GM21447 (cell line): Measurements from ENCODE around the gene SPHK2.
"Not testable (repeated sequence)": the region's sequence is repeated elsewhere in the genome, so short reads cannot be mapped to it uniquely, and the experiment has no call there.

Experiments
- ATAC-seq: cut with Tn5 transposase; IDR thresholded peaks from one replicate; pipeline ENCODE4 v1.9.1; 2021; ENCODE audit not compliant: unreplicated experiment

The SPHK2 gene

GRCh38 chr19:48656840-48657474 is 37.7 kb downstream of the SPHK2 start:
- no peak for ATAC-seq

GRCh38 chr19:48657828-48658227 is 38.5 kb downstream of the SPHK2 start:
- ATAC-seq, result not testable (repeated sequence)

DNA sequence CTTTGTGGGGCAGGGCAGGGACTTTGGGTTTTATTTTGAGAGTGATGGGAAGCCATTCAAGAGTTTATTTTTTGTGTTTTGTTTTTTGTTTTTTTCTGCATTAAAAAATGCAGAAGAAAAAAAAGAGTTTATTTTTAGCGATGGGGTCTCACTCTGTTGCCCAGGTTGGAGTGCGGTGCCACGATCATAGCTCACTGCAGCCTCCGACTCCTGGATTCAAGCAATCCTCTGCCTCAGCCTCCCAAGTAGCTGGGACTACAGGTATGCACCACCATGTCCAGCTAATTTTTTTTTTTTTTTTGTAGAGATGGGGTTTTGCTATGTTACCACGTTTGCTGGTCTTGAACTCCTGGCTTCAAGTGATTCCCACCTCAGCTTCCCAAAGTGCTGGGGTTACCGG is 39.2 kb downstream of the SPHK2 start:
- ATAC-seq, result no peak

DNA sequence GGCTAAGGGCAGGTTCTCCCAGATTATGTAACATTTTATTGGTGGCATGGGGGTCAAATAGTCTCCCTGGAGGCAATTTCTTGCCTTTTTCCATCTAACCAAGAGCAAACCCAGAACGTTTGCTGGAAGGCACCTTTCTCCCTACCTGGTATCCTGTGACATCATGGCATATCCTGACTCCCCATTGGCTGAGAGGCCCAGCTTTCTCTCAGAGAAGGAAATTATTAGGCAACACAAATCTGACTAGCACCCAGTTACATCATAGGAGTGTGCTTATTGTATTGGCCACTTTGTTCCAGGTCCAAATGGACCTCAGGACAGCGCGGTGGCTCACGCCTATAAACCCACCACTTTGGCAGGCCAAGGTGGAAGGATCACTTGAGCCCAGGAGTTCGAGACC is 40.5 kb downstream of the SPHK2 start:
- no peak for ATAC-seq

DNA sequence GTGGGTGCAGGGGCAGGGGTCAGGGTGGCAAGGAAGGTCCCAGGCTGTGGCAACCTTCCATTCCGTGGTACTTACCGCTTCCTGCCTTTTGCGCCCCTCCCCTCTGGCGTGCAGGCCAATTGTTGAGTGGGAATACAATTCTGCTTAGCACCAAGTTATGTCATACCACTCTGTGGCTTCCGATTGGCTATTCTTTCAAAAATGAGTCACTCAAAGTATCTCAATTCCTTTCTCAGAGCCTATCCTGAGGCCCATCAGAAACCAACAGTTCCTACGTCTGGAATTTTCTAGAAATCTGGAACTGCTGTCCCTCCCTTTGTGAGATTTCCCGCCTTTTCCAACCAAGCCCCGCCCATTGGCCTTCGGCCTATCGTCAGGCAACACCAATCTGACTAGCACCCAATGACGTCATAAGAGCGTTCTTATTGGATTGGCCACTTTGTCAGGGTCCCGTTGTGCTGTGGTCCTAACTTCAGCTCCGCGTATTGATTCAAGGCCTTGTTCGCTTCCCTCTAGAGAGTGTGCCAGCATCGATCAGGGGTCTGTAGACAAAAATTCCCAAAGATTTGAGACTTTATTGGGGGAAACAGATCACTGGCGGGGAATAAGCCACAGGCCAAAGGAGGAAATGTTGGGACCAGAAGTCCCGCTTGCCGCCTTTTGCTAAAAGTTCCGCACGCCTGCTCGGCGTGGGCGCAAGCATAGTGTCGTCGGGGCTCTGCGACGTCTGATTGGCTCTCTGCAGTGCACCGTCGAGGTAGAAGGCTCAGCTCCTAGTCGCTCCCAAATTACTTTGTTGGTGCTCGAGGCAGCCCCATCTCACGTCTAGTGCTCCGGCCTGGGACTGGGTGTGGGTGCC is 41.8 kb downstream of the SPHK2 start:
- peak; percentile 84 for ATAC-seq

GRCh38 chr19:48661711-48662090 is 42.4 kb downstream of the SPHK2 start:
- no peak for ATAC-seq

DNA sequence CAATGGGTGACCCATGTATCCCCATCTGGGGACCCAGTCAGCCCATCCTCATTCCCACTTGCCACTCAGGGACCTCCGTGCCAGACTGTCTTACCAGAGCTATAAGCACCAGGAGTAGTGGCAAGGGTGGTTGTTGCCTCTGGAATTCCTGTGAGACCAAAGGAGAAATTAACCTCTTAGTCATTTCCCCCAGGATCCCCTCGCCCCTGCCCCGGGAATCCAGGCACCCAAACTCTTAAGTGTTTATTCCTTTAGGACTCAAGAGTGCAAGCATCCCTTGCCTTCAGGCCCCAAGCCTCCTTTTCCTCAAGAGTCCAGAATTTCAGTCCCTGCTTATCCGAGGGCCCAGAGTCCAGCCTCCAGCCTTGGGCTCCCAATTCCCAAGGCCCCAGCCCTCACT is 44.4 kb downstream of the SPHK2 start:
- ATAC-seq, result no peak

- no peak for ATAC-seq
Observed at GRCh38 chr19:48664476-48664875, 45.2 kb downstream of the SPHK2 start.

DNA sequence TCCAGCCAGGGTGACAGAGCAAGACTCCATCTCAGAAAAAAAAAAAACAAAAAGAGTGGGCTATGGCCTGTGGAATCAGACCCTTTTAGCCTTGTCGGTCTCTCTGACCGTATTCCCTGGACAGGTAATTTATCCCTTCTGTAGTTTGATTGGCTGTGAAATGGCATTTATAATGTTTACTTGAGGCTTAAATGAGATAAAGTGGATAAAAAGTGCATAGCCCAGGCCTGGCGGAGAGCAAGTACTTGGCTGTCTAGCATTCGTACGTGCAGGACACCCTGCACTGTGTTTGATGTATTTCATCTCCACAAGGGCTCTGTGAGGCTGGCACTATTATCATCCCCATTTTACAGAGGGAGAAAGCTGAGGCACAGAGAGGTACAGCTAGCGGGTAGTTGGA is 46.5 kb downstream of the SPHK2 start:
- ATAC-seq, result no peak

DNA sequence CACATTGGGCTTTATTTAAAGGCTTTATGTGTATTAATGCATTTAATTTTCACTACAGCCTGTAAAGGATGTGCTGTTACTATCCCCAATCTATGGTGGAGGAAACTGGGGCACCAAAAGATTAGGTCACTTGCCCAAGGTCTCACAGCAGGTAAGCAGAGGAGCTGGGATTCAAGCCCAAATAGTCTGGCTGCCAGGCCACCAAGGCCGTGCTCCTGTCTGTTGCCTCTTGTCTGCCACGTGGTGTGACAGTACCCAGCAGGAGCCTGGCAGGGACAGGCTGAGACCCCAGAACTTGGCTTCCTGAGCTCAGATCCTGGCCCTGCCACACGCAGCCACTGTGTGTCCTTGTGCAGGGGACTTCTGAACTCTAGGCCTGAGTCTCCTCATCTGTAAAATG is 49.0 kb downstream of the SPHK2 start:
- no peak for ATAC-seq

- ATAC-seq, result no peak
Observed at GRCh38 chr19:48668761-48669160, 49.5 kb downstream of the SPHK2 start.

GRCh38 chr19:48669903-48670668 is 50.8 kb downstream of the SPHK2 start:
- no peak for ATAC-seq

DNA sequence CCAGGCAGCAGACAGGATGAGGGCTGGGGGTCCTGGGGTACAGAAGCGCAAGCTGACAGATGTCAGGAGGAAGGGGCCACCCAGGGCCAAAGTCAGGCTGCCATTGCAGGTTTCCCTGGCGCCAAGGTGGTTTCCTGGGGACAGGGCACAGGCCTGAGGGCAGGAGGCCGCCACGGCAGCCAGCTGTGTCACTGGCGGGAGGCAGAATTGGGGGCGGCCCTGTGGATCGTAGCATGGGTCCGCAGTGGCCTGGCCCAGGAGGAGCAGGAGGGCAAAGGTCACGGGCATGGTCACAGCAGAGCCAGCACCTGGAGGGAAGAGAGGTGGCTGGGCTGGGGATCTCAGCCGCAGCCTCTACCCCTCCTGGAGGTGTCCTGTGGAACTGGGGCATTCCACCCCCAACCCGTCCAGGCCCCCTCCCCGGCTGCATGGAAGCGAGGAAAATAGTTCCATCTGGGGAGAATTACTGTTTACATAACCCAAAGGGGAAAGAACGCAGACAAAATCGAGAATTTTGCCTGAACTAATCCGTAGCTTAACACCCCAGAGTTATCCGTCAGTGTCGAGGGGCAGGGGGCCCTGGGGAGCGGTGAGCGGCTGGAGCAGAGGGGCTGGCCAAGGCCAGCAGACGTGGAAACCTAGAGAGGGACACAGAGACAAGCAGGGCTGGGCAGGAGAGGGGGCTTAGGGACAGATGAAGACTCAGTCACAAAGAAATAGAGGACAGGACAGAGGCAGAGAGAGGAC is 51.6 kb downstream of the SPHK2 start:
- no peak for ATAC-seq

DNA sequence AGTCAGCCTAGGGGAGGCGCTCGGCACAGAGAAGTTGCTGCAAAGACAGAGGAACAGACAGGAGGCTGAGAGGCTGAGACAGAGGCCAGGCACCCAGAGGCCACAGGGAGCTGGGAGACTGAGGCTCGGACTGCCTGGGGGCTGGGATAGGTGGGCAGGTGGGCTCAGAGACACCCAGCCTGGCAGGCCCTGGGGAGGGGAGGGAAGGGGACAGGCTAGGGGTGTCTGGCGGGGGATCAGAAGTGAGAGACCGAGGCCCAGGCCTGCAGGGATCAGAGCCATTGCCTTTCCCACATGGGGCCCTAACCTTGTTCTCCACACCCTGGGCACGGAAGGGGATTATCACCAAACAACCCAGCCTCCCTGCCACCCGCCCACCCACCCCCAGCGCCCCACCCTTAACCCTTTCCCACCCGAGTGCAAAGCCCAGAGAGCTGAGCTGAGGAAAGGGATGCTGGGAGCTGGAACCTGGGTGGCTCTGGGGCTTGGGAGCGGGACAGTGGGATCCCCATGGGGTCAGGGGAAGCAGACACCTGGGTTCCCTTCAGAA is 52.2 kb downstream of the SPHK2 start:
- no peak for ATAC-seq

GRCh38 chr19:48672994-48673393 is 53.7 kb downstream of the SPHK2 start, which contains the start of gene NTN5:
Gene NTN5 (minus strand): TSS chr19:48673017. CDS start chr19:48670986, 2,031 bp downstream.
- no peak for ATAC-seq

- no peak for ATAC-seq
Observed at GRCh38 chr19:48673436-48674100, 54.3 kb downstream of the SPHK2 start.

- no peak for ATAC-seq
Observed at GRCh38 chr19:48674216-48674809, 55.0 kb downstream of the SPHK2 start.

GRCh38 chr19:48674921-48675824 is 55.9 kb downstream of the SPHK2 start:
- ATAC-seq, result no peak

GRCh38 chr19:48676487-48676886 is 57.2 kb downstream of the SPHK2 start:
- ATAC-seq, result no peak
